H1 (cell line): ENCODE data around the gene AKR1C2.

Experiments used
- ASH2L ChIP-seq: fragments of 200-600, 300-600 bp; sonication (generic); IDR thresholded peaks from one replicate; pipeline ENCODE4 v1.7.1; 2017; ENCODE audit warnings: low read length
- CTCF ChIP-seq, 3 experiments: IDR thresholded peaks; 1 replicate in 2 of 3; 2 replicates in 1 of 3; pipeline versions ENCODE4 v1.5.1 to v1.6.1; 2011; ENCODE audit warnings: low read length in 3 of 3, mild to moderate bottlenecking in 3 of 3, inconsistent platforms in 2 of 3, low read depth in 1 of 3, moderate library complexity in 1 of 3; ENCODE audit not compliant: insufficient read depth in 1 of 3; ENCODE audit errors: control extremely low read depth in 1 of 3
- GABPA ChIP-seq: IDR thresholded peaks from 2 replicates; pipeline ENCODE4 v1.6.1; 2011; ENCODE audit warnings: mild to moderate bottlenecking, low read length, moderate library complexity, borderline replicate concordance; ENCODE audit not compliant: insufficient read depth
- HDAC2 ChIP-seq, 2 experiments: fragments of 300-600 bp in 1 of 2; sonication (generic) in 1 of 2; IDR thresholded peaks; 2 replicates each; pipeline ENCODE4 v1.6.1; 2011 to 2012; ENCODE audit warnings: low read depth in 2 of 2, low read length in 2 of 2, mild to moderate bottlenecking in 2 of 2, moderate library complexity in 2 of 2, borderline replicate concordance in 1 of 2, inconsistent platforms in 1 of 2
- POLR2A ChIP-seq, 2 experiments: IDR thresholded peaks; 1 replicate in 1 of 2; 2 replicates in 1 of 2; pipeline ENCODE4 v1.6.1; 2011; ENCODE audit warnings: low read depth in 2 of 2, low read length in 2 of 2, mild to moderate bottlenecking in 2 of 2; ENCODE audit errors: control extremely low read depth in 1 of 2
- RFX5 ChIP-seq: IDR thresholded peaks from 2 replicates; pipeline ENCODE4 v1.6.1; 2011; ENCODE audit warnings: low read depth, low read length, improper control_type of control experiment, borderline replicate concordance
- SP4 ChIP-seq: IDR thresholded peaks from 2 replicates; pipeline ENCODE4 v1.6.1; 2012; ENCODE audit warnings: low read length, inconsistent platforms
- TCF12 ChIP-seq: IDR thresholded peaks from 2 replicates; pipeline ENCODE4 v1.6.1; 2011; ENCODE audit warnings: low read depth, mild to moderate bottlenecking, low read length
- TF ChIP-seq, protein P1 (sequence below): IDR thresholded peaks from 2 replicates; pipeline ENCODE4 v1.6.1; 2011; ENCODE audit warnings: low read depth, mild to moderate bottlenecking, low read length; ENCODE audit not compliant: insufficient read depth

DNA sequence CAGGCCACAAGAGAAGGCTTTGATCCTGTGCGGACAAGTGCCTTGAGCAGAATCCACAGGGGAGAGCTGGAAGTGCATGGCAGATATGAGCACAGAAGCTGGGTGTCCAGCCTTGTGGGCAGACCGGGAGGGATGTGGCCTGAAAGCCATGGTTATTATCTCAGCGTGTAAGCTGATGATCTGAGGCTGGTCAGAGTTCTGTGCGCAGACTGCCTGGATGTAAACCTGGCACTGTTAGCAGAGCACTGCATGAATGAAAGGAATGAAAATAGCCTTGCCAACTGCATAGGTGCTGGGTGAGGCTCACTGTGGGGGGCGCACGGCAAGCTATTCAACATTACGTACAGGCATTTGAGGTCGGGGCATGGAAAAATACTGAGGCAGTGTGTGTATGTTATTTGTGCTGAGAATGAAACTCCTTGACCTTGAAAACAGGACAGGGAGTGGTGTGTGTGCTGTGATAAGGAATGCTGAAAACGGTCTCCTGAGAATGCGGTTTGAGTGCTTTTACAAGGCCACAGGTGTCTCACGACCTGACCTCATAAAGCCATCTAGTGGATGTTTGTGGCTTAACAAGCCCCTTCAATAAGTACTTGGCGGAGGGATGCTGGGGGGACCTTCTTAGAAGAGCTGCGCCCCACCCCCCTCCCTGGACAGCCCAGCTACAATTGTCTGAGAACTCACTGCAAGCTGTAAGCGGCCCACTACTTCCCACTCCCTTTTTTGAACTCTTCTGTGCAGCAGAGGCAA lies 21.8 kb downstream of the AKR1C2 start:
- TF ChIP-seq TCF12 (peak; percentile 73; the same call in 1 of the 2 replicates), CTCF (IDR thresholded peaks at IDR 0.05; ENCODE audit: control extremely low read depth in 1 of 3, insufficient read depth in 1 of 3, low read depth in 1 of 3, low read length in 3 of 3) (peak; percentile 20 to 82 (median 69)), SP4 (no peak), POLR2A (IDR thresholded peaks at IDR 0.05; ENCODE audit: control extremely low read depth in 1 of 2, low read depth in 2 of 2, low read length in 2 of 2) (no peak), ASH2L (no peak), HDAC2 (IDR thresholded peaks at IDR 0.05; ENCODE audit: borderline replicate concordance in 1 of 2, low read depth in 2 of 2, low read length in 2 of 2) (no peak), RFX5 (no peak), GABPA (no peak)
- TF ChIP-seq, protein P1, sequence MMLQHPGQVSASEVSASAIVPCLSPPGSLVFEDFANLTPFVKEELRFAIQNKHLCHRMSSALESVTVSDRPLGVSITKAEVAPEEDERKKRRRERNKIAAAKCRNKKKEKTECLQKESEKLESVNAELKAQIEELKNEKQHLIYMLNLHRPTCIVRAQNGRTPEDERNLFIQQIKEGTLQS: no peak
